ENCODE results near the gene CCDC102B.
"Not testable (repeated sequence)": the region's sequence is repeated elsewhere in the genome, so short reads cannot be mapped to it uniquely, and the experiment has no call there.

The CCDC102B gene

GRCh38 chr18:68997845-68998244, 200.0 kb downstream of the CCDC102B start:
- H3K4me3 ChIP-seq (ENCODE audit: low read depth, low read length), result no peak overlapping the region
- no peak for DNase-seq (ENCODE audit: low read depth)
- no peak for TF ChIP-seq CTCF (IDR thresholded peaks at IDR 0.05; ENCODE audit: low read depth, low read length, missing control alignments)

GRCh38 chr18:69000366-69000765, 202.5 kb downstream of the CCDC102B start:
- H3K4me3 ChIP-seq (ENCODE audit: low read depth, low read length), result no peak overlapping the region
- TF ChIP-seq CTCF (IDR thresholded peaks at IDR 0.05; ENCODE audit: low read depth, low read length, missing control alignments), result no peak
- DNase-seq (ENCODE audit: low read depth), result no peak

- no peak overlapping the region for H3K4me3 ChIP-seq (ENCODE audit: low read depth, low read length)
- peak; percentile 41 for TF ChIP-seq CTCF (IDR thresholded peaks at IDR 0.05; ENCODE audit: low read depth, low read length, missing control alignments)
- no peak for DNase-seq (ENCODE audit: low read depth)
Measured at GRCh38 chr18:69002233-69002632, 204.4 kb downstream of the CCDC102B start.

GRCh38 chr18:69006212-69006611, 208.3 kb downstream of the CCDC102B start:
- H3K4me3 ChIP-seq (ENCODE audit: low read depth, low read length); DNase-seq (ENCODE audit: low read depth): not testable (repeated sequence)

- no peak for TF ChIP-seq CTCF (IDR thresholded peaks at IDR 0.05; ENCODE audit: low read depth, low read length, missing control alignments)
- DNase-seq (ENCODE audit: low read depth), result no peak
- no peak overlapping the region for H3K4me3 ChIP-seq (ENCODE audit: low read depth, low read length)
Measured at GRCh38 chr18:69008538-69008937, 210.7 kb downstream of the CCDC102B start.

- DNase-seq (ENCODE audit: low read depth), result no peak
- no peak for TF ChIP-seq CTCF (IDR thresholded peaks at IDR 0.05; ENCODE audit: low read depth, low read length, missing control alignments)
Measured at GRCh38 chr18:69021211-69021805, 223.4 kb downstream of the CCDC102B start.

GRCh38 chr18:69022426-69022825, 224.5 kb downstream of the CCDC102B start:
- no peak overlapping the region for H3K4me3 ChIP-seq (ENCODE audit: low read depth, low read length)
- no peak for DNase-seq (ENCODE audit: low read depth)
- TF ChIP-seq CTCF (IDR thresholded peaks at IDR 0.05; ENCODE audit: low read depth, low read length, missing control alignments), result no peak

More at GRCh38 chr18:69021211-69021805, 223.4 kb downstream of the CCDC102B start:
- H3K4me3 ChIP-seq (ENCODE audit: low read depth, low read length), result no peak overlapping the region

Data from GM12864 (cell line).